H9 (cell line): ENCODE results near the gene TOMM5. TPM values are rescaled to one million over a fixed set of nuclear protein-coding genes. Genes with fewer than 3 reads are reported as not detected.

Experiments used
- DNase-seq: peaks from one replicate; pipeline ENCODE4 v3.0.0-alpha.2; 2017
- H2AFZ ChIP-seq: one replicate; pipeline ENCODE4 v1.6.1; 2013; ENCODE audit warnings: mild to moderate bottlenecking, low read length, control low read depth, moderate library complexity
- H2AK5ac ChIP-seq: 2 replicates; pipeline ENCODE4 v1.6.1; 2013; ENCODE audit warnings: low read length, control low read depth, mixed read lengths; ENCODE audit not compliant: insufficient read length
- H2BK120ac ChIP-seq: one replicate; pipeline ENCODE4 v1.6.1; 2013; ENCODE audit warnings: low read depth, mild to moderate bottlenecking, low read length, control low read depth, inconsistent platforms; ENCODE audit not compliant: poor library complexity, severe bottlenecking
- H2BK12ac ChIP-seq: 2 replicates; pipeline ENCODE4 v1.6.1; 2013; ENCODE audit warnings: low read length, control low read depth, mixed read lengths, low read depth; ENCODE audit not compliant: insufficient read length
- H2BK15ac ChIP-seq: 2 replicates; pipeline ENCODE4 v1.6.1; 2013; ENCODE audit warnings: low read depth, low read length, control low read depth
- H2BK20ac ChIP-seq: one replicate; pipeline ENCODE4 v1.6.1; 2013; ENCODE audit warnings: low read depth, mild to moderate bottlenecking, low read length, control low read depth, inconsistent platforms; ENCODE audit not compliant: poor library complexity, severe bottlenecking
- H2BK5ac ChIP-seq: 2 replicates; pipeline ENCODE4 v1.6.1; 2013; ENCODE audit warnings: low read length, control low read depth, mixed read lengths; ENCODE audit not compliant: insufficient read length
- H3K14ac ChIP-seq: 2 replicates; pipeline ENCODE4 v1.6.1; 2013; ENCODE audit warnings: low read length, control low read depth; ENCODE audit not compliant: insufficient read depth
- H3K18ac ChIP-seq: 2 replicates; pipeline ENCODE4 v1.6.1; 2013; ENCODE audit warnings: low read depth, mild to moderate bottlenecking, mixed read lengths, low read length, control low read depth; ENCODE audit not compliant: insufficient read length
- H3K23ac ChIP-seq: 2 replicates; pipeline ENCODE4 v1.6.1; 2013; ENCODE audit warnings: low read length, control low read depth, mixed read lengths, low read depth; ENCODE audit not compliant: insufficient read length
- H3K23me2 ChIP-seq: 2 replicates; pipeline ENCODE4 v1.6.1; 2013; ENCODE audit warnings: low read depth, mild to moderate bottlenecking, mixed read lengths, low read length, control low read depth; ENCODE audit not compliant: insufficient read length, poor library complexity, severe bottlenecking
- H3K27ac ChIP-seq: 2 replicates; pipeline ENCODE4 v1.5.1; 2013; ENCODE audit warnings: low read length, control low read depth, mixed read lengths, low read depth; ENCODE audit not compliant: insufficient read length
- H3K27me3 ChIP-seq: 2 replicates; pipeline ENCODE4 v1.6.1; 2013; ENCODE audit warnings: low read length, control low read depth, inconsistent platforms; ENCODE audit not compliant: insufficient read depth
- H3K4ac ChIP-seq: 2 replicates; pipeline ENCODE4 v1.6.1; 2013; ENCODE audit warnings: low read depth, mild to moderate bottlenecking, control low read depth, inconsistent platforms, low read length, moderate library complexity
- H3K4me1 ChIP-seq: 2 replicates; pipeline ENCODE4 v1.6.1; 2013; ENCODE audit warnings: low read length, control low read depth, inconsistent platforms; ENCODE audit not compliant: insufficient read depth
- H3K4me2 ChIP-seq: 2 replicates; pipeline ENCODE4 v1.6.1; 2013; ENCODE audit warnings: low read length, control low read depth, mixed read lengths; ENCODE audit not compliant: insufficient read length, insufficient read depth
- H3K56ac ChIP-seq: 2 replicates; pipeline ENCODE4 v1.6.1; 2013; ENCODE audit warnings: low read depth, mild to moderate bottlenecking, mixed read lengths, low read length, control low read depth; ENCODE audit not compliant: insufficient read length
- H3K79me1 ChIP-seq: 2 replicates; pipeline ENCODE4 v1.6.1; 2013; ENCODE audit warnings: low read depth, mild to moderate bottlenecking, moderate library complexity, low read length, control low read depth, inconsistent platforms; ENCODE audit not compliant: insufficient read depth, poor library complexity, severe bottlenecking
- H3K79me2 ChIP-seq: 2 replicates; pipeline ENCODE4 v1.6.1; 2013; ENCODE audit warnings: low read length, control low read depth, inconsistent platforms; ENCODE audit not compliant: insufficient read depth
- H3K9ac ChIP-seq: 2 replicates; pipeline ENCODE4 v1.6.1; 2013; ENCODE audit warnings: low read length, control low read depth, mixed read lengths; ENCODE audit not compliant: insufficient read length; ENCODE audit errors: extremely low read depth
- H3K9me3 ChIP-seq: one replicate; pipeline ENCODE4 v1.6.1; 2013; ENCODE audit warnings: low read depth, low read length, inconsistent platforms; ENCODE audit not compliant: control insufficient read depth
- H3T11ph ChIP-seq: one replicate; pipeline ENCODE4 v1.6.1; 2013; ENCODE audit warnings: mild to moderate bottlenecking, low read length, control low read depth, inconsistent platforms
- H4K20me1 ChIP-seq: one replicate; pipeline ENCODE4 v1.6.1; 2013; ENCODE audit not compliant: control insufficient read depth, insufficient read length, insufficient read depth
- H4K5ac ChIP-seq: 2 replicates; pipeline ENCODE4 v1.6.1; 2013; ENCODE audit warnings: low read depth, mild to moderate bottlenecking, mixed read lengths, low read length, control low read depth; ENCODE audit not compliant: insufficient read length
- H4K8ac ChIP-seq: replicated peaks from 2 replicates; pipeline ENCODE4 v1.6.1; 2013; ENCODE audit warnings: low read length, control low read depth, mixed read lengths, low read depth; ENCODE audit not compliant: insufficient read length
- H4K91ac ChIP-seq: 2 replicates; pipeline ENCODE4 v1.6.1; 2013; ENCODE audit warnings: low read depth, mild to moderate bottlenecking, moderate library complexity, mixed read lengths, low read length, control low read depth; ENCODE audit not compliant: insufficient read length
- H3K27ac Mint-ChIP-seq, 3 experiments: 2 replicates in 2 of 3; 3 replicates in 1 of 3; pipeline ENCODE4 v1.8.0; 2020 to 2021; ENCODE audit warnings: mixed read lengths in 3 of 3, mild to moderate bottlenecking in 1 of 3, moderate library complexity in 1 of 3
- H3K27me3 Mint-ChIP-seq: 2 replicates; pipeline ENCODE4 v1.8.0; 2021; ENCODE audit warnings: low read depth, mild to moderate bottlenecking, moderate library complexity, mixed read lengths
- H3K36me3 Mint-ChIP-seq, 3 experiments: 2 replicates in 2 of 3; 3 replicates in 1 of 3; pipeline ENCODE4 v1.8.0; 2020 to 2021; ENCODE audit warnings: low read depth in 3 of 3, mixed read lengths in 3 of 3; ENCODE audit not compliant: insufficient read depth in 1 of 3
- H3K4me1 Mint-ChIP-seq, 2 experiments: 2 replicates each; pipeline ENCODE4 v1.8.0; 2020; ENCODE audit warnings: mixed read lengths in 2 of 2
- H3K4me3 Mint-ChIP-seq, 2 experiments: 2 replicates in 1 of 2; 3 replicates in 1 of 2; pipeline ENCODE4 v1.8.0; 2020 to 2021; ENCODE audit warnings: mild to moderate bottlenecking in 2 of 2, mixed read lengths in 2 of 2, moderate library complexity in 1 of 2
- H3K9me3 Mint-ChIP-seq, 2 experiments: 2 replicates in 1 of 2; 3 replicates in 1 of 2; pipeline ENCODE4 v1.8.0; 2020; ENCODE audit warnings: mild to moderate bottlenecking in 2 of 2, mixed read lengths in 2 of 2, moderate library complexity in 1 of 2
- WGBS: extraction: QIAGEN DNeasy Blood & Tissue Kit; methylation state at CpG from one replicate; pipeline ENCODE4 v1.1.7; 2013; ENCODE audit warnings: missing lambda C conversion rate, low lambda C conversion rate, mixed read lengths; ENCODE audit not compliant: insufficient read length; ENCODE audit errors: extremely low coverage; 5-methylcytosine and 5-hydroxymethylcytosine counted together
- total RNA-seq: library from RNA; stranded (reverse); gene quantifications from 2 replicates; pipeline ENCODE4 v1.2.1, GENCODE V29; 2021
- TF ChIP-seq, protein P1 (sequence below): fragments of 200-600 bp; sonication (generic); conservative IDR thresholded peaks from 3 replicates; pipeline ENCODE4 v1.8.0; 2021; ENCODE audit warnings: antibody characterized with exemption, mild to moderate bottlenecking

Gene TOMM5
- total RNA-seq, 1 experiment from 2014 or later: 124 TPM

DNA sequence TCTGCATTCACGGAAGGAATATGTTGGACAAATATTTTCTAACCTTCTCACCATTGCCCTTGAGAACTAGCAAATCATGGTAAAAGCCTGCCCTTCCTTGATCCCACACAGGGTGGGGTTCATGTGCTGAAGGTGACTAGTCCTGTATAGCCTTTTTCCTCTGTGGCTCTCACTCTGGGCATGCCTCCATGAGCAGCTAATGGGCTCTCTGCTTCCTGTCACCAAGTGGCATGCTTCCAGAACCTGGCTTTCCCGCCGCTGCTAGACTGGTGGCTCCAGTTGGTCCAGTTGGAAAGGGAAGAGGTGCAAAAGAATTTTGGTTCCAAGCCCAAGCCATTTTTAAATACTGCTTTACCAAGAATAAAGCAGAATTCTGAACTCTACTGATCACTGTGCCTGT is 51.8 kb downstream of the TOMM5 start:
- no peak overlapping the region for H2BK20ac ChIP-seq
- H3K18ac ChIP-seq: no peak overlapping the region
- no peak overlapping the region for H4K5ac ChIP-seq
- no peak overlapping the region for H3K4me3 Mint-ChIP-seq
- no peak overlapping the region for H2AK5ac ChIP-seq
- no peak overlapping the region for H2BK120ac ChIP-seq
- H4K20me1 ChIP-seq: no peaks in the 10 kb centered on the region
- no peak overlapping the region for H3K9ac ChIP-seq
- H3T11ph ChIP-seq: no peak overlapping the region
- no peaks in the 10 kb centered on the region for H3K9me3 Mint-ChIP-seq
- H3K36me3 Mint-ChIP-seq: peaks cover 16 to 51% (median 39%) of the 10 kb centered on the region in 3 experiments; a peak in 6 of 7 replicates
- no peak overlapping the region for H3K4ac ChIP-seq
- no peak overlapping the region for H3K23ac ChIP-seq
- no peaks in the 10 kb centered on the region for H3K9me3 ChIP-seq
- H4K91ac ChIP-seq: no peak overlapping the region
- H2BK12ac ChIP-seq: no peak overlapping the region
- H3K4me1 ChIP-seq: no peaks in the 10 kb centered on the region
- no peaks in the 10 kb centered on the region for H3K23me2 ChIP-seq
- H3K27me3 Mint-ChIP-seq: no peaks in the 10 kb centered on the region
- no peak overlapping the region for H2BK5ac ChIP-seq
- no peak overlapping the region for H3K27ac Mint-ChIP-seq
- no peak overlapping the region for H3K56ac ChIP-seq
- no CpG with 5 or more reads among the region's 3 CpGs for WGBS
- H3K4me2 ChIP-seq: no peak overlapping the region
- H3K79me2 ChIP-seq: no peaks in the 10 kb centered on the region
- H3K27me3 ChIP-seq: no peaks in the 10 kb centered on the region
- DNase-seq: no peak
- no peaks in the 10 kb centered on the region for H3K79me1 ChIP-seq
- no peak overlapping the region for H3K14ac ChIP-seq
- H4K8ac ChIP-seq: no peak overlapping the region
- H3K4me1 Mint-ChIP-seq: no peaks in the 10 kb centered on the region
- H3K27ac ChIP-seq: no peak overlapping the region
- TF ChIP-seq, protein P1, sequence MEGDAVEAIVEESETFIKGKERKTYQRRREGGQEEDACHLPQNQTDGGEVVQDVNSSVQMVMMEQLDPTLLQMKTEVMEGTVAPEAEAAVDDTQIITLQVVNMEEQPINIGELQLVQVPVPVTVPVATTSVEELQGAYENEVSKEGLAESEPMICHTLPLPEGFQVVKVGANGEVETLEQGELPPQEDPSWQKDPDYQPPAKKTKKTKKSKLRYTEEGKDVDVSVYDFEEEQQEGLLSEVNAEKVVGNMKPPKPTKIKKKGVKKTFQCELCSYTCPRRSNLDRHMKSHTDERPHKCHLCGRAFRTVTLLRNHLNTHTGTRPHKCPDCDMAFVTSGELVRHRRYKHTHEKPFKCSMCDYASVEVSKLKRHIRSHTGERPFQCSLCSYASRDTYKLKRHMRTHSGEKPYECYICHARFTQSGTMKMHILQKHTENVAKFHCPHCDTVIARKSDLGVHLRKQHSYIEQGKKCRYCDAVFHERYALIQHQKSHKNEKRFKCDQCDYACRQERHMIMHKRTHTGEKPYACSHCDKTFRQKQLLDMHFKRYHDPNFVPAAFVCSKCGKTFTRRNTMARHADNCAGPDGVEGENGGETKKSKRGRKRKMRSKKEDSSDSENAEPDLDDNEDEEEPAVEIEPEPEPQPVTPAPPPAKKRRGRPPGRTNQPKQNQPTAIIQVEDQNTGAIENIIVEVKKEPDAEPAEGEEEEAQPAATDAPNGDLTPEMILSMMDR: no peak
- no peak overlapping the region for H2BK15ac ChIP-seq
- H2AFZ ChIP-seq: no peak overlapping the region
